Cortex of kidney (tissue), 1 donor: ENCODE data around the gene TYW1.
A peak's percentile ranks its signal among the peaks of the same experiment; 100 is the strongest.
"Not testable (repeated sequence)": the region's sequence is repeated elsewhere in the genome, so short reads cannot be mapped to it uniquely, and the experiment has no call there.

Experiments used
- DNase-seq: peaks from one replicate; lab custom pipeline; 2025; lab: John Stamatoyannopoulos, UW

The TYW1 gene

GRCh38 chr7:66996444-66997191, at the start of gene TYW1:
Gene TYW1 (plus strand): TSS chr7:66996833. CDS start chr7:66996979, 146 bp downstream.
- DNase-seq, result peak; percentile 21

GRCh38 chr7:66948480-66949109, 48.0 kb upstream of the TYW1 start:
- no peak for DNase-seq

GRCh38 chr7:66950311-66950710, 46.3 kb upstream of the TYW1 start:
- no peak for DNase-seq

- no peak for DNase-seq
These were observed 45.9 kb upstream of the TYW1 start for GRCh38 chr7:66950763-66951162.

- DNase-seq, result no peak
These were observed 44.1 kb upstream of the TYW1 start for GRCh38 chr7:66952343-66953043.

- no peak for DNase-seq
These were observed 43.6 kb upstream of the TYW1 start for GRCh38 chr7:66953044-66953427.

GRCh38 chr7:66957595-66958290, 38.9 kb upstream of the TYW1 start:
- DNase-seq, result no peak

GRCh38 chr7:66958538-66959350, 37.9 kb upstream of the TYW1 start:
- no peak for DNase-seq

- DNase-seq, result no peak
These were observed 36.4 kb upstream of the TYW1 start for GRCh38 chr7:66960192-66960591.

- no peak for DNase-seq
These were observed 35.5 kb upstream of the TYW1 start for GRCh38 chr7:66961096-66961495.

- DNase-seq, result no peak
These were observed 32.2 kb upstream of the TYW1 start for GRCh38 chr7:66964411-66964810.

GRCh38 chr7:66967029-66967428, 29.6 kb upstream of the TYW1 start:
- DNase-seq, result no peak

GRCh38 chr7:66969001-66969400, 27.6 kb upstream of the TYW1 start:
- DNase-seq, result not testable (repeated sequence)

GRCh38 chr7:66970310-66970709, 26.3 kb upstream of the TYW1 start:
- no peak for DNase-seq

- no peak for DNase-seq
These were observed 21.5 kb upstream of the TYW1 start for GRCh38 chr7:66974986-66975590.

GRCh38 chr7:66978312-66978711, 18.3 kb upstream of the TYW1 start:
- DNase-seq, result not testable (repeated sequence)

- DNase-seq, result not testable (repeated sequence)
These were observed 17.6 kb upstream of the TYW1 start for GRCh38 chr7:66979013-66979412.

GRCh38 chr7:66980336-66980735, 16.3 kb upstream of the TYW1 start:
- DNase-seq, result not testable (repeated sequence)

- DNase-seq, result not testable (repeated sequence)
These were observed 7.1 kb upstream of the TYW1 start for GRCh38 chr7:66989552-66989951.

GRCh38 chr7:66994051-66994450, 2.6 kb upstream of the TYW1 start:
- DNase-seq, result not testable (repeated sequence)

GRCh38 chr7:66994691-66995049, 2.0 kb upstream of the TYW1 start:
- DNase-seq, result not testable (repeated sequence)
